Thoracic aorta (tissue), 2 donors: Measurements from ENCODE around the gene REST. TPM values are rescaled to one million over a fixed set of nuclear protein-coding genes. Genes with fewer than 3 reads are reported as not detected.

Experiments
- ATAC-seq: fragments of 150-250 bp; one replicate; pipeline ENCODE4 v1.8.0; 2017; ENCODE audit warnings: low read depth; ENCODE audit not compliant: insufficient number of reproducible peaks, low FRiP score
- DNase-seq: peaks from one replicate; pipeline ENCODE4 v3.0.0-alpha.2; 2020; ENCODE audit warnings: low spot score
- H3K27ac ChIP-seq, 2 donors: fragments of 200-600 bp; sonication (generic); 1 replicate in 1 of 2; 2 replicates in 1 of 2; pipeline ENCODE4 v1.5.1; 2016; ENCODE audit warnings: mild to moderate bottlenecking in 2 of 2, moderate library complexity in 2 of 2
- H3K27me3 ChIP-seq: fragments of 200-600 bp; sonication (generic); replicated peaks from 2 replicates; pipeline ENCODE4 v1.6.0; 2016; ENCODE audit warnings: mild to moderate bottlenecking; ENCODE audit not compliant: insufficient read depth
- H3K36me3 ChIP-seq: fragments of 200-600 bp; sonication (generic); one replicate; pipeline ENCODE4 v1.5.1; 2016
- H3K4me1 ChIP-seq, 2 donors: fragments of 200-600 bp; sonication (generic); 1 replicate in 1 of 2; 2 replicates in 1 of 2; pipeline versions ENCODE4 v1.5.1 to v1.6.0; 2016; ENCODE audit warnings: low read depth in 2 of 2, mild to moderate bottlenecking in 1 of 2; ENCODE audit not compliant: control insufficient read depth in 1 of 2
- H3K4me3 ChIP-seq: fragments of 200-600 bp; sonication (generic); 2 replicates; pipeline ENCODE4 v1.5.1; 2016; ENCODE audit warnings: mild to moderate bottlenecking
- H3K9me3 ChIP-seq: fragments of 200-600 bp; sonication (generic); 2 replicates; pipeline ENCODE4 v1.5.1; 2016
- total RNA-seq, 2 donors: library from RNA; depleted of rRNA; stranded (reverse); fragments of >200 nt; gene quantifications; one replicate each; pipeline versions ENCODE4 v1.1.0 to v1.2.3, GENCODE V29; 2016
- TF ChIP-seq, protein P1 (sequence below): fragments of 200-600 bp; sonication (generic); IDR thresholded peaks from one replicate; pipeline ENCODE4 v1.5.1; 2019; ENCODE audit warnings: antibody characterized with exemption

Gene REST
- total RNA-seq, 2 donors from 2014 or later = 32.5 to 38.6 TPM

DNA sequence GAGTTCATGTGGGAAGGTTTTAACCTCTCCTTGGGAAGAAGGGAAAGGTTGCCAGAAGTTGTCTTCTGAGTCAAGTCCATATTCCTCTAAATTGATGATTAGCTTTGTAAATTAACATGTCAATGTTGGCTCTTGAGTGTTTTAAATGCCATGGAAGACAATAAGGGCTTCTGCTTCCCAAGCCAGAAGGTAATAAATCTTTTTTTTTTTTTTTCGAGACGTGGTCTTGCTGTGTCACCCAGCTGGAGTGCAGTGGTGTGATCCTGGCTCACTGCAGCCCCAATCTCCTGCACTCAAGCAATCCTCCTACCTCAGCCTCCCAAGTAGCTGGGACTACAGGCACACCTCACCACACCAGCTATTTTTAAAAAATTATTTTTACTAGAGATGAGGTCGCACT, 5.0 kb upstream of the REST start:
- ATAC-seq = no peak
- Histone ChIP-seq H3K27ac (no peak overlapping the region), H3K27me3 (no peaks in the 10 kb centered on the region), H3K4me1 (peaks cover 0 to 5% of the 10 kb centered on the region in 2 donors), H3K9me3 (no peaks in the 10 kb centered on the region), H3K4me3 (no peak overlapping the region), H3K36me3 (no peaks in the 10 kb centered on the region)
- TF ChIP-seq, protein P1, sequence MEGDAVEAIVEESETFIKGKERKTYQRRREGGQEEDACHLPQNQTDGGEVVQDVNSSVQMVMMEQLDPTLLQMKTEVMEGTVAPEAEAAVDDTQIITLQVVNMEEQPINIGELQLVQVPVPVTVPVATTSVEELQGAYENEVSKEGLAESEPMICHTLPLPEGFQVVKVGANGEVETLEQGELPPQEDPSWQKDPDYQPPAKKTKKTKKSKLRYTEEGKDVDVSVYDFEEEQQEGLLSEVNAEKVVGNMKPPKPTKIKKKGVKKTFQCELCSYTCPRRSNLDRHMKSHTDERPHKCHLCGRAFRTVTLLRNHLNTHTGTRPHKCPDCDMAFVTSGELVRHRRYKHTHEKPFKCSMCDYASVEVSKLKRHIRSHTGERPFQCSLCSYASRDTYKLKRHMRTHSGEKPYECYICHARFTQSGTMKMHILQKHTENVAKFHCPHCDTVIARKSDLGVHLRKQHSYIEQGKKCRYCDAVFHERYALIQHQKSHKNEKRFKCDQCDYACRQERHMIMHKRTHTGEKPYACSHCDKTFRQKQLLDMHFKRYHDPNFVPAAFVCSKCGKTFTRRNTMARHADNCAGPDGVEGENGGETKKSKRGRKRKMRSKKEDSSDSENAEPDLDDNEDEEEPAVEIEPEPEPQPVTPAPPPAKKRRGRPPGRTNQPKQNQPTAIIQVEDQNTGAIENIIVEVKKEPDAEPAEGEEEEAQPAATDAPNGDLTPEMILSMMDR = no peak
- DNase-seq = no peak

DNA sequence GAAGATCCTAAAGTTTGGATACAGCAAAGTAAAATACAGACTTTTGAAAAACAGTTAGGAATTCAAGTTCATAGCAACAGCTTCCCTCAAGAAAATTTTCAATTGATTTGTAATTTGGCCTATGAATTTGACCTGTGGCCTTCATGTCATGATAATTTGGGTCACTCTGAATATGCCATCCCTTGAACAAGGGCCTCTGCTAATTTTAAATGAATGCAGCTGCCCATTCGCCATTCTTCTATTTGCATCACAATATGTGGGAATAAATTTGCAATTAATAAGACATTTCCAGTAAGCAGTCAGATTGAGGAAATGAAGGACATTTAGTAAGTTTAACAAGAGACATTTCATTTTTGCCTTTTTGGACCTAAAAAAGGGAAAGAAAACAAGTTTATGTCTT, 1.9 kb upstream of the REST start:
- DNase-seq (no peak), ATAC-seq (no peak)
- H3K9me3 ChIP-seq = no peaks in the 10 kb centered on the region
- H3K4me1 ChIP-seq = peaks cover 12 to 19% of the 10 kb centered on the region in 2 donors
- no peak overlapping the region for H3K27ac ChIP-seq
- H3K36me3 ChIP-seq = no peaks in the 10 kb centered on the region
- H3K27me3 ChIP-seq = no peaks in the 10 kb centered on the region
- no peak overlapping the region for H3K4me3 ChIP-seq
- TF ChIP-seq, protein P1 = no peak

DNA sequence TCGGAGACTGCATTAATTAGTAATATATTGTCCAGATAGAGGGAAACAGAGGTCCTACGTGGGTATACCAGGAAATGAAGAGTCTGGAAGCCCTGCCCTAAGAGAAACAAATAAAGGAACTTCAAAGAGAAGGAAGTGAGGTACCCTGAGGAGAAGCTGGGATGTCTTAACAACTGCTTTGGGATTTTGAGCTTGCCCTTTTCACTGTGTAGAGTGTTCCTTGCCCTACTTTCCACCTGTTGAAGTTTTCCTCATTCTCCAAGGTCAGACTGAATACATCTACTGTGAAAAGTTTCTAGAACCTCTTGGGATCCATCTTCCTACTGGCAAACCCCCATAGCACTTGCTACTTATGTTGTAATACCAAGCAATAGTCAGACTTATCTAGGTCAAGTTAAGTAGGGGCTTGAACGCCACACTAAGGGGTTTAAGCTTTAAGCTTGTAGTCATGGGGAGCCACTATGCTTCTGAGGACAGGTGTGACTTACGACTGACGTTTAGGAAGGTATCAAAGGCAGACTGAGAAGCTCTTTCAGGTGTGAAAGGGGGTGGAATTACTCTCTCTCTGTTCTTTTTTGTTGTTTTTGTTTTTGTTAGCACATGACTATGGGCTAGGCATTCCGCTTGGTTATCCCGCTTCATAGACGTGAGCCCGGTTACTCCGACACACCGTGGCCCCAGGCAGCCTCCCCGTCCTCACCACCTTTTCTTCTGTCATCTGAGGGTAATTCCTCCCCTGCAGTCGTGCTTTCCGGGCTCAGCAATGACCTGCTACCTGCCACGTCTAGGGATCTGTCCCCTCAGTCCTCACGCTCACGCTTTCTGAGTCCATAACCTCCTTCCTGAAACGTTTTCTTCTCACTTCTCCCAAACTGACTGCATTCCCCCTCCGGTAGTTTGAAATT, 959 bp upstream of the REST start:
- Histone ChIP-seq H3K27me3 (no peaks in the 10 kb centered on the region), H3K4me1 (peaks cover 12 to 28% of the 10 kb centered on the region in 2 donors), H3K36me3 (no peaks in the 10 kb centered on the region), H3K4me3 (peak overlapping the region; percentile 86), H3K27ac (no peak overlapping the region), H3K9me3 (no peaks in the 10 kb centered on the region)
- ATAC-seq (no peak), DNase-seq (no peak)
- TF ChIP-seq, protein P1 = no peak

DNA sequence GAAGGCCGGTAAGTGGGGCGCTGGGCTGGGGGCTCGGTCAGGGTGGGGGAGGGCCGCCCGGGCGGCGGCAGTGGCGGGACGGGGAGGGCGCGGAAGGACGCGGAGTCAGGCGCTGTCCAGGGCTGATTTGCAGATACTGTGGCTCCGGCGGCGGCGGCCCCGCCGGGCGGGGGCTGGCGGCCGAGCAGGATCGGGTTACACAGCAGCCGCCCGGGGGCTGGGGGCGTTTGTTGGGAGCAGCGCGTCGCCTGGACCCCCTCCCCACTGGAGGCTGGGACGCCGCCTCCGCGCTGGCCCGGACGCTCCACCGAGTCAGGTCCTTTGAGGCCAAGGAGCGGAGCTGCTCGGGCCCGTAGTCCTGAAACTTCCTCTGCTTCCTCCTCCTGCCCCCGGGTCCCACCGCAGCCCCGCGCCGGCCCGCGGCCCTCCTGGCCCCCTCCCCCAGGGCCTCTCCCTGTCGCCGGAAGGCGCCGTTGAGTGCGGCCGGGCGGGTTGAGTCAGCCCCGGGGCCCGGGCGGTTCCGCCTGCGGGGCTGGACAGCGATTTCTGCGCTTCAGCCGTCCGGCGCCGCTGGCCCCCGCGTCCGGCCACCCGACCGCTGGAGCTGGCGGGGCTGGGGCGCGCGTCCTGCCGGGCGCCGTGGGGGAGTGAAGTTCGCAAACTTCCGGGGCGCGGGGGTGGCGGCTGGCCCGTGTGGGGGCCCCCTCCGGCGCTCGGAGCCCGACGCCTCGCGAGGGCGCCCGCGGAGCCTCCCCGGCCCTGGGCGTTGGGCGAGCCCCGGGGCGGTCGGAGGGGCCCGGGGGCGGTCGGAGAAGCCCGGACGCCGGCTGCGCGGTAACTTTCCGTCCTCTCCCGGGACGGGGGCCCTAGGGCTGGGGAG, 746 bp downstream of the REST start:
- Histone ChIP-seq H3K36me3 (no peaks in the 10 kb centered on the region), H3K4me1 (peaks cover 18 to 45% of the 10 kb centered on the region in 2 donors), H3K27ac (peak overlapping the region; percentile 86 to 89), H3K4me3 (peak overlapping the region; percentile 86), H3K27me3 (no peaks in the 10 kb centered on the region), H3K9me3 (no peaks in the 10 kb centered on the region)
- TF ChIP-seq, protein P1 = peak; percentile 2
- DNase-seq (peak; percentile 7), ATAC-seq (peak; percentile 80)
